Calu3 (cell line): Measurements from ENCODE around the gene ZDHHC12. TPM values are rescaled to one million over a fixed set of nuclear protein-coding genes. Genes with fewer than 3 reads are reported as not detected.

Source experiments
- BruUV-seq: library from RNA; stranded (reverse); fragments of 400-500 nt; replicated peaks from 2 replicates; lab custom pipeline; 2021; lab: Mats Ljungman, UMichigan
- CTCF ChIA-PET: fragments of 300-600 bp; sonication (Branson Sonifier 250); formaldehyde crosslinking; loops from one replicate; lab custom pipeline; 2022; ENCODE audit warnings: antibody characterized with exemption; lab: Charles Lee
- DNase-seq: peaks from one replicate; pipeline ENCODE4 v3.0.0; 2022
- H3K27ac Mint-ChIP-seq: one replicate; pipeline ENCODE4 v1.8.0; 2022; ENCODE audit warnings: mixed read lengths; ENCODE audit not compliant: unreplicated experiment
- H3K27me3 Mint-ChIP-seq: one replicate; pipeline ENCODE4 v1.8.0; 2022; ENCODE audit warnings: mixed read lengths; ENCODE audit not compliant: unreplicated experiment
- H3K36me3 Mint-ChIP-seq: one replicate; pipeline ENCODE4 v1.8.0; 2022; ENCODE audit warnings: mild to moderate bottlenecking, moderate library complexity, mixed read lengths; ENCODE audit not compliant: insufficient read depth, unreplicated experiment
- H3K4me1 Mint-ChIP-seq: one replicate; pipeline ENCODE4 v1.8.0; 2022; ENCODE audit warnings: mild to moderate bottlenecking, low read depth, mixed read lengths; ENCODE audit not compliant: unreplicated experiment
- H3K4me3 Mint-ChIP-seq: one replicate; pipeline ENCODE4 v1.8.0; 2022; ENCODE audit warnings: mild to moderate bottlenecking, low read depth, moderate library complexity, mixed read lengths; ENCODE audit not compliant: unreplicated experiment
- H3K9me3 Mint-ChIP-seq: one replicate; pipeline ENCODE4 v1.8.0; 2022; ENCODE audit warnings: low read depth, mixed read lengths; ENCODE audit not compliant: unreplicated experiment
- intact Hi-C: fragments of 100-400 bp; cut with micrococcal nuclease; formaldehyde crosslinking; loops from one replicate; pipeline ENCODE4 v1.10.0; 2022; ENCODE audit not compliant: unreplicated experiment
- total RNA-seq: library from RNA; stranded (reverse); gene quantifications from 2 replicates; pipeline ENCODE4 v1.2.3, GENCODE V29; 2022
- TF ChIP-seq, protein P1 (sequence below): fragments of 200-600 bp; IDR thresholded peaks from one replicate; pipeline ENCODE4 v1.8.0; 2022; ENCODE audit warnings: antibody characterized with exemption; ENCODE audit not compliant: unreplicated experiment

ZDHHC12 gene
- total RNA-seq, 1 experiment from 2014 or later, result 35.4 TPM

GRCh38 chr9:128683340-128684064 lies 40.4 kb downstream of the ZDHHC12 start:
- Mint-ChIP-seq H3K9me3 (no peaks in the 10 kb centered on the region), H3K4me1 (peaks cover 35% of the 10 kb centered on the region), H3K36me3 (peaks cover 33% of the 10 kb centered on the region), H3K27me3 (no peaks in the 10 kb centered on the region), H3K27ac (peak overlapping the region; percentile 93), H3K4me3 (peak overlapping the region; percentile 96)
- intact Hi-C loops, result no loop called here
- BruUV-seq, result no TSS peak
- peak; percentile 47 for DNase-seq
- TF ChIP-seq, protein P1, sequence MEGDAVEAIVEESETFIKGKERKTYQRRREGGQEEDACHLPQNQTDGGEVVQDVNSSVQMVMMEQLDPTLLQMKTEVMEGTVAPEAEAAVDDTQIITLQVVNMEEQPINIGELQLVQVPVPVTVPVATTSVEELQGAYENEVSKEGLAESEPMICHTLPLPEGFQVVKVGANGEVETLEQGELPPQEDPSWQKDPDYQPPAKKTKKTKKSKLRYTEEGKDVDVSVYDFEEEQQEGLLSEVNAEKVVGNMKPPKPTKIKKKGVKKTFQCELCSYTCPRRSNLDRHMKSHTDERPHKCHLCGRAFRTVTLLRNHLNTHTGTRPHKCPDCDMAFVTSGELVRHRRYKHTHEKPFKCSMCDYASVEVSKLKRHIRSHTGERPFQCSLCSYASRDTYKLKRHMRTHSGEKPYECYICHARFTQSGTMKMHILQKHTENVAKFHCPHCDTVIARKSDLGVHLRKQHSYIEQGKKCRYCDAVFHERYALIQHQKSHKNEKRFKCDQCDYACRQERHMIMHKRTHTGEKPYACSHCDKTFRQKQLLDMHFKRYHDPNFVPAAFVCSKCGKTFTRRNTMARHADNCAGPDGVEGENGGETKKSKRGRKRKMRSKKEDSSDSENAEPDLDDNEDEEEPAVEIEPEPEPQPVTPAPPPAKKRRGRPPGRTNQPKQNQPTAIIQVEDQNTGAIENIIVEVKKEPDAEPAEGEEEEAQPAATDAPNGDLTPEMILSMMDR, result no peak
- CTCF ChIA-PET, result interaction anchor here (0.6 to 1.6 kb wide), 4 partner anchors 41 to 135 kb away, joined by 4 to 7 read pairs (median 5); partner anchors contain the start of gene ENDOG

DNA sequence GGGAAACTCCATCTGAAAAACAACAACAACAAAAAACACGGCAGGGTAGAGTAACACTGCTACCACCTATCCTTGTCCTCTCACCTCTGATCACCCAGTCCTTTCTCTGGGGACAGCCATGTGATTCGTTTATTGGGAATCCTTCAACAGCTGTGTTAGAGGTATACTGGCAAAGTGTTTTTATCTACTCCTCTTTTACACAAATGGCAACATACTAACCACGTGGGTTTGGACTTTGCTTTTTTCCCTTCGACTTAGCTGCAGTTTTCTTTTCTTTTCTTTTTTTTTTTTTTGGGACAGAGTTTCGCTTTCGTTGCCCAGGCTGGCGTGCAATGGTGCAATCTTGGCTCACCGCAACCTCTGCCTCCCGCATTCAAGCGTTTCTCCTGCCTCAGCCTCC lies 46.1 kb downstream of the ZDHHC12 start:
- Mint-ChIP-seq H3K4me1 (peaks cover under 1% of the 10 kb centered on the region), H3K4me3 (no peak overlapping the region), H3K27me3 (no peaks in the 10 kb centered on the region), H3K9me3 (no peaks in the 10 kb centered on the region), H3K36me3 (peaks cover 5% of the 10 kb centered on the region), H3K27ac (no peak overlapping the region)
- CTCF ChIA-PET, result no interaction called here
- no peak for DNase-seq
- TF ChIP-seq, protein P1, result no peak
- intact Hi-C loops, result no loop called here
- no TSS peak for BruUV-seq

DNA sequence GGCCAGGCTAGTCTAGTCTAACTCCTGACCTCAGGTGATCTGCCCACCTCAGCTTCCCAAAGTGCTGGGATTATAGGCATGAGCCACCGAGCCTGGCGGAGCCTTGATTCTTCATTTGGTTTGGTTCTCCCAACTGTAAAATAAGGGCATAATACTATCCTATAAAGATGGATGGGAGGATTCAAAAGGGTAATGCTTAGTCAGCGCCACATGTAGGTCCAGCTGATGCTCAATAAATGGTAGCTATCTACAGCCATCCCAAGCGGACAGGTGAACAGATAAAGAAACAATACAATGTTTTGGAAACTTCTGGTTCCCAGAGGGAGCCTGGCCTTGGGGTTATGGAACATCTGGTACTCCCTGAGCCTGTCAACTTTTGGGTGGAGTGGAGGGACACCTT lies 48.5 kb downstream of the ZDHHC12 start:
- no peaks in the 10 kb centered on the region for H3K4me1 Mint-ChIP-seq
- intact Hi-C loops, result no loop called here
- H3K4me3 Mint-ChIP-seq, result no peak overlapping the region
- no TSS peak for BruUV-seq
- no peaks in the 10 kb centered on the region for H3K9me3 Mint-ChIP-seq
- TF ChIP-seq, protein P1, result no peak
- no peak overlapping the region for H3K27ac Mint-ChIP-seq
- no peaks in the 10 kb centered on the region for H3K36me3 Mint-ChIP-seq
- CTCF ChIA-PET, result no interaction called here
- no peaks in the 10 kb centered on the region for H3K27me3 Mint-ChIP-seq
- DNase-seq, result no peak

Other genes starting within 250 kb of the ZDHHC12 start
- 23.9 and 24.8 TPM in 2 replicates for gene GLE1, start 219.4 kb downstream of the ZDHHC12 start, total RNA-seq
- gene SPTAN1, start 171.5 kb downstream of the ZDHHC12 start, total RNA-seq, result 332 and 344 TPM in 2 replicates
- gene DYNC2I2, start 67.3 kb downstream of the ZDHHC12 start, total RNA-seq, result 52.4 and 53.2 TPM in 2 replicates
- gene SET, start 34.9 kb downstream of the ZDHHC12 start, total RNA-seq, result 321 and 367 TPM in 2 replicates
- 6.8 and 7.7 TPM in 2 replicates for gene PKN3, start 21.6 kb downstream of the ZDHHC12 start, total RNA-seq
- gene ZER1, start 47.8 kb upstream of the ZDHHC12 start, total RNA-seq, result 15.2 and 20.2 TPM in 2 replicates
- gene TBC1D13, start 63.1 kb upstream of the ZDHHC12 start, total RNA-seq, result 16.6 and 18.2 TPM in 2 replicates
- 15.2 and 17.5 TPM in 2 replicates for gene ENDOG, start 94.4 kb upstream of the ZDHHC12 start, total RNA-seq
- 35.8 and 46.8 TPM in 2 replicates for gene SPOUT1, start 105.7 kb upstream of the ZDHHC12 start, total RNA-seq
- gene KYAT1, start 157.8 kb upstream of the ZDHHC12 start, total RNA-seq, result 3.7 and 4.1 TPM in 2 replicates
- 28.7 and 29.9 TPM in 2 replicates for gene LRRC8A, start 158.0 kb upstream of the ZDHHC12 start, total RNA-seq
- gene PHYHD1, start 196.9 kb upstream of the ZDHHC12 start, total RNA-seq, result 0.66 TPM in 1 of 2 replicates, not detected in the other
- gene DOLK, start 223.5 kb upstream of the ZDHHC12 start, total RNA-seq, result 14.6 and 14.7 TPM in 2 replicates
- 34.3 and 49.6 TPM in 2 replicates for gene NUP188, start 223.6 kb upstream of the ZDHHC12 start, total RNA-seq